Gastrocnemius medialis (tissue), 4 donors: Measurements from ENCODE around the gene RALGAPA1. TPM values are rescaled to one million over a fixed set of nuclear protein-coding genes. Genes with fewer than 3 reads are reported as not detected.

Experiments used
- ATAC-seq, 2 donors: fragments of 150-250 bp; one replicate each; pipeline ENCODE4 v1.9.1; 2016
- DNase-seq, 2 donors: peaks; one replicate each; pipeline ENCODE4 v3.0.0-alpha.2; 2019
- H3K27ac ChIP-seq, 4 donors: fragments of 200-600 bp; sonication (generic); 1 replicate in 1 of 4; 2 replicates in 3 of 4; pipeline ENCODE4 v1.5.1; 2016 to 2018; ENCODE audit warnings: mild to moderate bottlenecking in 2 of 4, moderate library complexity in 1 of 4
- H3K27me3 ChIP-seq, 3 donors: fragments of 200-600 bp; sonication (generic) in 2 of 3; 1 replicate in 1 of 3; 2 replicates in 2 of 3; pipeline versions ENCODE4 v1.5.1 to v1.6.0; 2016 to 2019; ENCODE audit warnings: mild to moderate bottlenecking in 1 of 3, moderate library complexity in 1 of 3
- H3K36me3 ChIP-seq, 2 donors: fragments of 200-600 bp; sonication (generic) in 1 of 2; one replicate each; pipeline ENCODE4 v1.5.1; 2017 to 2018
- H3K4me1 ChIP-seq, 2 donors: fragments of 200-600 bp; sonication (generic) in 1 of 2; one replicate each; pipeline ENCODE4 v1.5.1; 2016 to 2017; ENCODE audit warnings: mild to moderate bottlenecking in 2 of 2
- H3K4me3 ChIP-seq, 4 donors: fragments of 200-600 bp; sonication (generic) in 3 of 4; 1 replicate in 1 of 4; 2 replicates in 3 of 4; pipeline ENCODE4 v1.5.1; 2016 to 2019; ENCODE audit warnings: mild to moderate bottlenecking in 2 of 4
- H3K9me3 ChIP-seq, 3 donors: fragments of 200-600 bp; sonication (generic) in 2 of 3; 1 replicate in 1 of 3; 2 replicates in 2 of 3; pipeline ENCODE4 v1.5.1; 2016 to 2019
- CTCF ChIP-seq, 5 experiments: fragments of 450-650 bp in 3 of 5; fragments of 200-600 bp in 2 of 5; sonication (generic) in 2 of 5; IDR thresholded peaks in 4 of 5; conservative IDR thresholded peaks in 1 of 5; 1 replicate in 4 of 5; 2 replicates in 1 of 5; pipeline ENCODE4 v1.5.1; 2016 to 2019; ENCODE audit warnings: antibody characterized with exemption in 5 of 5, mild to moderate bottlenecking in 3 of 5, moderate library complexity in 3 of 5
- POLR2A ChIP-seq, 2 donors: fragments of 450-650 bp; IDR thresholded peaks; one replicate each; pipeline ENCODE4 v1.6.1; 2017; ENCODE audit warnings: antibody characterized with exemption in 2 of 2, mild to moderate bottlenecking in 2 of 2, moderate library complexity in 2 of 2
- in situ Hi-C, 4 donors: fragments of 200-750 bp; cut with MboI; loops; one replicate each; pipeline versions ENCODE4 v1.15.0 to v1.8.0; 2017; ENCODE audit warnings: low sequenced_read_pairs in 4 of 4
- intact Hi-C: fragments of 100-400 bp; cut with DNase I; formaldehyde crosslinking; loops from one replicate; pipeline ENCODE4 v1.15.1; 2023; ENCODE audit warnings: low total_unique reads
- total RNA-seq, 4 donors: library from RNA; depleted of rRNA; stranded (reverse); fragments of >200 nt; gene quantifications; one replicate each; pipeline versions ENCODE4 v1.1.0 to v1.2.3, GENCODE V29; 2016

Gene RALGAPA1
- total RNA-seq, 4 donors from 2014 or later = 26.0 to 55.9 (median 30.2) TPM

GRCh38 chr14:35492569-35493014 lies 316.5 kb downstream of the RALGAPA1 start:
- no peak for TF ChIP-seq CTCF (IDR thresholded peaks at IDR 0.05 in 4 of 5, conservative IDR thresholded peaks at IDR 0.05 in 1 of 5)
- no peak for TF ChIP-seq POLR2A (IDR thresholded peaks at IDR 0.05)
- Histone ChIP-seq H3K36me3 (no peaks in the 10 kb centered on the region), H3K4me1 (no peaks in the 10 kb centered on the region), H3K4me3 (no peak overlapping the region), H3K27ac (no peak overlapping the region), H3K9me3 (no peaks in the 10 kb centered on the region), H3K27me3 (peaks cover 0 to 3% (median 0%) of the 10 kb centered on the region in 3 donors)
- no peak for ATAC-seq
- in situ Hi-C loops = no loop called here
- no peak for DNase-seq
- intact Hi-C loops = no loop called here

Other genes starting within 250 kb of the RALGAPA1 start
- 1 to 10 TPM; 4.6 to 6.8 (median 6.1) TPM for gene BRMS1L, start 17.0 kb upstream of the RALGAPA1 start, total RNA-seq